Hypothalamus (tissue), 51 donors: ENCODE data around the gene EVI2B.
A peak's percentile ranks its signal among the peaks of the same experiment; 100 is the strongest.
"Not testable (repeated sequence)": the region's sequence is repeated elsewhere in the genome, so short reads cannot be mapped to it uniquely, and the experiment has no call there.

Source experiments
- DNase-seq, 51 donors: peaks; one replicate each; lab custom pipeline; 2025; lab: John Stamatoyannopoulos, UW

The EVI2B gene

GRCh38 chr17:31313982-31314781, at the start of gene EVI2B:
Gene EVI2B, minus strand, starts transcription at chr17:31314054. Its CDS starts 8,445 bp downstream, at chr17:31305609.
- no peak for DNase-seq

GRCh38 chr17:31357839-31358394, 44.1 kb upstream of the EVI2B start:
- DNase-seq = no peak

- no peak for DNase-seq
Measured at GRCh38 chr17:31357091-31357490, 43.2 kb upstream of the EVI2B start.

GRCh38 chr17:31355935-31356334, 42.1 kb upstream of the EVI2B start:
- DNase-seq = no peak

GRCh38 chr17:31349454-31349853, 35.6 kb upstream of the EVI2B start:
- DNase-seq = no peak

- DNase-seq = not testable (repeated sequence)
Measured at GRCh38 chr17:31345191-31345747, 31.4 kb upstream of the EVI2B start.

- peak in 2 of 51 donors; percentile 8 to 14 for DNase-seq
Measured at GRCh38 chr17:31339906-31340661, 26.2 kb upstream of the EVI2B start.

- DNase-seq = no peak
Measured at GRCh38 chr17:31329221-31329620, 15.4 kb upstream of the EVI2B start.

- DNase-seq = no peak
Measured at GRCh38 chr17:31328160-31328535, 14.3 kb upstream of the EVI2B start.

- no peak for DNase-seq
Measured at GRCh38 chr17:31327534-31328159, 13.8 kb upstream of the EVI2B start.

- no peak for DNase-seq
Measured at GRCh38 chr17:31323551-31323950, 9.7 kb upstream of the EVI2B start.

GRCh38 chr17:31321966-31322365, 8.1 kb upstream of the EVI2B start:
- DNase-seq = no peak

- peak in 25 of 51 donors; percentile 3 to 66 (median 27) for DNase-seq
Measured at GRCh38 chr17:31321481-31321880, 7.6 kb upstream of the EVI2B start, which contains the start of gene EVI2A. Gene EVI2A, minus strand, starts transcription at chr17:31321622. Its CDS starts 2,609 bp downstream, at chr17:31319013.

GRCh38 chr17:31320791-31321190, 6.9 kb upstream of the EVI2B start:
- peak in 2 of 51 donors; percentile 43 to 53 for DNase-seq

- no peak for DNase-seq
Measured at GRCh38 chr17:31320241-31320640, 6.4 kb upstream of the EVI2B start.

- peak in 2 of 51 donors; percentile 58 to 78 for DNase-seq
Measured at GRCh38 chr17:31318851-31319661, 5.2 kb upstream of the EVI2B start.

GRCh38 chr17:31318298-31318801, 4.5 kb upstream of the EVI2B start:
- peak in 37 of 51 donors; percentile 6 to 85 (median 61) for DNase-seq

- DNase-seq = no peak
Measured at GRCh38 chr17:31314782-31315100, 887 bp upstream of the EVI2B start.

GRCh38 chr17:31312223-31312622, 1.6 kb downstream of the EVI2B start:
- not testable (repeated sequence) for DNase-seq

GRCh38 chr17:31311526-31311925, 2.3 kb downstream of the EVI2B start:
- no peak for DNase-seq
